Sigmoid colon (tissue), 4 donors: ENCODE results near the gene PCDHB5.
"Not testable (repeated sequence)": the region's sequence is repeated elsewhere in the genome, so short reads cannot be mapped to it uniquely, and the experiment has no call there.

Experiments
- CTCF ChIP-seq, 4 experiments: fragments of 450-650 bp in 3 of 4; fragments of 200-600 bp in 1 of 4; IDR thresholded peaks; one replicate each; pipeline ENCODE4 v1.5.1; 2016 to 2019; ENCODE audit warnings: antibody characterized with exemption in 4 of 4, mild to moderate bottlenecking in 3 of 4, moderate library complexity in 2 of 4
- EP300 ChIP-seq, 4 donors: sonication (generic); formaldehyde crosslinking; IDR thresholded peaks; one replicate each; pipeline ENCODE4 v1.6.1; 2017; ENCODE audit warnings: antibody characterized with exemption in 4 of 4
- POLR2A ChIP-seq, 2 donors: fragments of 450-650 bp; IDR thresholded peaks; one replicate each; pipeline ENCODE4 v1.6.1; 2016; ENCODE audit warnings: antibody characterized with exemption in 2 of 2, mild to moderate bottlenecking in 2 of 2, moderate library complexity in 2 of 2
- POLR2AphosphoS5 ChIP-seq, 4 donors: sonication (generic); formaldehyde crosslinking; IDR thresholded peaks; one replicate each; pipeline ENCODE4 v1.6.1; 2017; ENCODE audit warnings: antibody characterized with exemption in 4 of 4

GRCh38 chr5:141174291-141175104, 39.5 kb downstream of the PCDHB5 start:
- not testable (repeated sequence) for TF ChIP-seq CTCF, POLR2A, POLR2AphosphoS5, EP300 (IDR thresholded peaks at IDR 0.05)
